CD4-positive, CD25-positive, alpha-beta regulatory T cell (primary cell): ENCODE results near the gene RTTN. TPM values are rescaled to one million over a fixed set of nuclear protein-coding genes. Genes with fewer than 3 reads are reported as not detected.

ENCODE experiments used
- ATAC-seq, 2 donors: fragments of 150-1000 bp; cut with Tn5 transposase; one replicate each; pipeline ENCODE4 v1.10.0; 2021; ENCODE audit warnings: low read depth in 2 of 2, moderate number of reproducible peaks in 2 of 2, moderate library complexity in 1 of 2
- DNase-seq, 3 donors: peaks; one replicate each; pipeline versions ENCODE4 v3.0.0 to v3.0.0-alpha.2; 2012 to 2022; ENCODE audit warnings: mixed read lengths in 1 of 3
- H3K27ac ChIP-seq: one replicate; pipeline ENCODE4 v1.7.0; 2013; ENCODE audit warnings: mild to moderate bottlenecking, low read length; ENCODE audit not compliant: insufficient read depth, poor library complexity, severe bottlenecking
- H3K27me3 ChIP-seq: one replicate; pipeline ENCODE4 v1.7.0; 2013; ENCODE audit warnings: low read length; ENCODE audit not compliant: control insufficient read depth, insufficient read depth
- H3K36me3 ChIP-seq: one replicate; pipeline ENCODE4 v1.7.0; 2013; ENCODE audit warnings: mild to moderate bottlenecking, low read length, moderate library complexity; ENCODE audit not compliant: control insufficient read depth, insufficient read depth
- H3K4me1 ChIP-seq: 2 replicates; pipeline ENCODE4 v1.7.0; 2013; ENCODE audit warnings: mild to moderate bottlenecking, low read length; ENCODE audit not compliant: insufficient read depth, control insufficient read depth, poor library complexity, severe bottlenecking
- H3K4me3 ChIP-seq: one replicate; pipeline ENCODE4 v1.7.0; 2013; ENCODE audit warnings: low read depth, mild to moderate bottlenecking, low read length, moderate library complexity
- H3K9me3 ChIP-seq, 2 experiments: 1 replicate in 1 of 2; 2 replicates in 1 of 2; pipeline ENCODE4 v1.7.0; 2013; ENCODE audit warnings: low read length in 2 of 2, mild to moderate bottlenecking in 1 of 2, moderate library complexity in 1 of 2; ENCODE audit not compliant: control insufficient read depth in 2 of 2
- H3K27ac Mint-ChIP-seq, 3 donors: one replicate each; pipeline ENCODE4 v1.8.0; 2020 to 2022; ENCODE audit warnings: mild to moderate bottlenecking in 3 of 3, mixed read lengths in 3 of 3, moderate library complexity in 2 of 3
- H3K27me3 Mint-ChIP-seq: one replicate; pipeline ENCODE4 v1.8.0; 2022; ENCODE audit warnings: mild to moderate bottlenecking, mixed read lengths
- H3K36me3 Mint-ChIP-seq: one replicate; pipeline ENCODE4 v1.8.0; 2020; ENCODE audit warnings: mixed read lengths
- H3K4me1 Mint-ChIP-seq, 4 donors: one replicate each; pipeline ENCODE4 v1.8.0; 2020 to 2022; ENCODE audit warnings: mixed read lengths in 4 of 4, mild to moderate bottlenecking in 1 of 4
- H3K4me3 Mint-ChIP-seq, 4 donors: one replicate each; pipeline ENCODE4 v1.8.0; 2020 to 2022; ENCODE audit warnings: mild to moderate bottlenecking in 4 of 4, mixed read lengths in 4 of 4, moderate library complexity in 3 of 4
- H3K9me3 Mint-ChIP-seq, 7 donors: one replicate each; pipeline ENCODE4 v1.8.0; 2020 to 2022; ENCODE audit warnings: mixed read lengths in 7 of 7, mild to moderate bottlenecking in 3 of 7, moderate library complexity in 2 of 7
- polyA plus RNA-seq, 4 donors: library from polyadenylated mRNA; unstranded; fragments of 300-500 nt; fragmentation: Illumina TruSeq; gene quantifications; one replicate each; pipeline ENCODE4 v1.2.3, GENCODE V29; 2021
- total RNA-seq: library from RNA; stranded (reverse); gene quantifications from one replicate; pipeline ENCODE4 v1.2.3, GENCODE V29; 2022

RTTN gene
- total and polyA plus RNA-seq, 5 donors from 2014 or later: 3.2 to 36.4 (median 4.8) TPM

DNA sequence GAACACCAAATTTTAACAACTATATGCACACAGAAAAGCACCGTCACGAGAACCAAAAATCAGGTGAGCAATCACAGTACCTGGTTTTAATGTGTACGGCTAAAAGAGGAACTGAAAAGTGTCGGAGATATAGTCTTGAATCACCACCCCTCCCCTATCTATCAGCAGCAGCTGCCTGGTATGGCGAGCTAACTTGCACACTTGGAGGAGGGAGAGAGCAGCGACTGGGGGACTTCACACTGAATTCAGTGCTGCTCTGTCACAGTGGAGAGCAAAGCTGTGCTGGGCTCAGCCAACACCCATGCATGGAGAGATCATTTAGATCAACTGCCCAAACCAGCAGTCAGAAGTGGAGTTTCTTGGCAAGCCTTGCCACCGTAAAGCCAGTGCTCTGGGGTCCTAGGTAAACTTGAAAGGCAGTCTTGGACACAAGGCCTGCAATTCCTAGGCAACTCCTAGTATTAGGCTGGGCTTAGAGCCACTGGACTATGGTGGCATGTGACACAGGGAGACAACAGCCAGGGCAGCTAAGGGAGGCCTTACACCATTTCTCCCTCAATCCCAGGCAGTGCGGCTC lies 168.6 kb downstream of the RTTN start:
- ATAC-seq: no peak
- Histone ChIP-seq H3K36me3 (peaks cover 18% of the 10 kb centered on the region), H3K9me3 (no peaks in the 10 kb centered on the region), H3K27me3 (no peaks in the 10 kb centered on the region), H3K4me1 (no peaks in the 10 kb centered on the region), H3K4me3 (no peak overlapping the region), H3K27ac (no peak overlapping the region)
- Mint-ChIP-seq H3K36me3 (peaks cover 70% of the 10 kb centered on the region), H3K4me3 (no peak overlapping the region), H3K27ac (peak overlapping the region in 1 of 3 donors; percentile 37), H3K4me1 (peaks cover 0 to 23% (median 5%) of the 10 kb centered on the region in 4 donors), H3K27me3 (no peaks in the 10 kb centered on the region), H3K9me3 (peaks cover 0 to 8% (median 0%) of the 10 kb centered on the region in 7 donors)
- no peak for DNase-seq

- Histone ChIP-seq H3K36me3 (peaks cover 18% of the 10 kb centered on the region), H3K4me1 (no peaks in the 10 kb centered on the region), H3K27me3 (no peaks in the 10 kb centered on the region), H3K9me3 (no peaks in the 10 kb centered on the region), H3K4me3 (no peak overlapping the region), H3K27ac (no peak overlapping the region)
- DNase-seq (no peak), ATAC-seq (no peak)
- Mint-ChIP-seq H3K27me3 (no peaks in the 10 kb centered on the region), H3K27ac (peak overlapping the region in 1 of 3 donors; percentile 37), H3K4me3 (no peak overlapping the region), H3K4me1 (peaks cover 0 to 23% (median 5%) of the 10 kb centered on the region in 4 donors), H3K9me3 (peaks cover 0 to 8% (median 0%) of the 10 kb centered on the region in 7 donors), H3K36me3 (peaks cover 73% of the 10 kb centered on the region)
Measured at GRCh38 chr18:70036168-70036567, 169.3 kb downstream of the RTTN start.

- ATAC-seq: no peak
- no peak for DNase-seq
- Mint-ChIP-seq H3K27ac (no peak overlapping the region), H3K4me1 (peaks cover 0 to 3% (median 0%) of the 10 kb centered on the region in 4 donors), H3K4me3 (no peak overlapping the region), H3K27me3 (no peaks in the 10 kb centered on the region), H3K9me3 (peaks cover 0 to 2% (median 0%) of the 10 kb centered on the region in 7 donors), H3K36me3 (peaks cover 62% of the 10 kb centered on the region)
- Histone ChIP-seq H3K27ac (no peak overlapping the region), H3K27me3 (no peaks in the 10 kb centered on the region), H3K4me3 (no peak overlapping the region), H3K36me3 (peaks cover 12% of the 10 kb centered on the region), H3K9me3 (no peaks in the 10 kb centered on the region), H3K4me1 (no peaks in the 10 kb centered on the region)
Measured at GRCh38 chr18:70031221-70031620, 174.3 kb downstream of the RTTN start.

- no peaks in the 10 kb centered on the region for H3K27me3 Mint-ChIP-seq
- H3K4me1 ChIP-seq: no peaks in the 10 kb centered on the region
- H3K36me3 ChIP-seq: peaks cover 11% of the 10 kb centered on the region
- peaks cover 63% of the 10 kb centered on the region for H3K36me3 Mint-ChIP-seq
- no peak for ATAC-seq
- H3K4me1 Mint-ChIP-seq: peaks cover 0 to 3% (median 0%) of the 10 kb centered on the region in 4 donors
- DNase-seq: no peak
- H3K4me3 Mint-ChIP-seq: no peak overlapping the region
- no peak overlapping the region for H3K4me3 ChIP-seq
- peaks cover 0 to 1% (median 0%) of the 10 kb centered on the region in 7 donors for H3K9me3 Mint-ChIP-seq
- H3K27ac ChIP-seq: no peak overlapping the region
- no peaks in the 10 kb centered on the region for H3K27me3 ChIP-seq
- H3K27ac Mint-ChIP-seq: no peak overlapping the region
- H3K9me3 ChIP-seq: no peaks in the 10 kb centered on the region
Measured at GRCh38 chr18:70030728-70031127, 174.8 kb downstream of the RTTN start.

- no peaks in the 10 kb centered on the region for H3K4me1 ChIP-seq
- Mint-ChIP-seq H3K27ac (no peak overlapping the region), H3K9me3 (peaks cover 0 to 1% (median 0%) of the 10 kb centered on the region in 7 donors), H3K36me3 (peaks cover 64% of the 10 kb centered on the region), H3K4me1 (peaks cover 0 to 3% (median 0%) of the 10 kb centered on the region in 4 donors), H3K27me3 (no peaks in the 10 kb centered on the region), H3K4me3 (no peak overlapping the region)
- H3K36me3 ChIP-seq: peaks cover 17% of the 10 kb centered on the region
- DNase-seq: no peak
- no peak overlapping the region for H3K27ac ChIP-seq
- no peak overlapping the region for H3K4me3 ChIP-seq
- ATAC-seq: no peak
- H3K9me3 ChIP-seq: no peaks in the 10 kb centered on the region
- no peaks in the 10 kb centered on the region for H3K27me3 ChIP-seq
Measured at GRCh38 chr18:70029163-70029562, 176.3 kb downstream of the RTTN start.

DNA sequence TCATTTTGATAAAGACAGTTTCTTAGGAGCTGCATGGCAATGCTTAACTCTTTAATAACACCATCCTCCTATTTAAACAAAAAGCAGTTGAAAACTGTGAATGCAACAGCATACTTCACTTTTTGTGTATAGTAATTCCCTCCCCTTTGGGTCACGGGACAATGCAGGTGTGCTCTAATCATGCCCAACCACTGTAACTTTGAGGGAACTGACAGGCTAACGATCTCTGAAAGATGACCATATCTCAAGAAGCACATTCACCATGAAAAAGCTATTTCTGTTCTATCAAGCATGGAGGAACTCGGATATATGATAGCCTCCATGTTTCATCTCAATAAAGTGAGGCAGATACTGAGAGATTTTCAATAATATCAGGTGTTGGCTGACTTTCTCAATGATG lies 176.8 kb downstream of the RTTN start:
- Mint-ChIP-seq H3K36me3 (peaks cover 65% of the 10 kb centered on the region), H3K27ac (no peak overlapping the region), H3K4me1 (peaks cover 0 to 3% (median 0%) of the 10 kb centered on the region in 4 donors), H3K4me3 (no peak overlapping the region), H3K9me3 (peaks cover 0 to 1% (median 0%) of the 10 kb centered on the region in 7 donors), H3K27me3 (no peaks in the 10 kb centered on the region)
- Histone ChIP-seq H3K4me1 (no peaks in the 10 kb centered on the region), H3K27ac (no peak overlapping the region), H3K4me3 (no peak overlapping the region), H3K27me3 (no peaks in the 10 kb centered on the region), H3K9me3 (no peaks in the 10 kb centered on the region), H3K36me3 (peaks cover 21% of the 10 kb centered on the region)
- ATAC-seq: no peak
- no peak for DNase-seq

DNA sequence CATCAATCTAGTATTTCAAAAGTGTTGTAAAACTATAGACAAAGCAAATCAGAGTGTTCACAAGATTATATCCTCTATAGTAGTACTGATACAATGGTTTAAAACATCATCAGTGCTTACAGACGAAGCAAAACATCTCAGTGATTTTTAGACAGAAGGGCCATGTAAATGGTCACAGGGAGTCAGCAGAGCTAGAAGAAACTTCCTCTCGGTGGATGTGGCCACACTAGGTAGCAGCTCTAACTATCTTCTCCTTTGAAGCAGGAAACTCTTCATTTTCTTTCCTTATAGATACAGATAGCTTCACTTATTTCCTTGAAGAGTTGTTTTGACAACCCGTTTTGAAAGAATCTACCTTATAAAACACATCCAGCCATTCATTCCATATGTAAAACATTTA lies 177.4 kb downstream of the RTTN start:
- H3K9me3 Mint-ChIP-seq: peaks cover 0 to 1% (median 0%) of the 10 kb centered on the region in 7 donors
- no peak overlapping the region for H3K4me3 Mint-ChIP-seq
- DNase-seq: no peak
- H3K27me3 ChIP-seq: no peaks in the 10 kb centered on the region
- H3K4me1 ChIP-seq: no peaks in the 10 kb centered on the region
- H3K27ac ChIP-seq: no peak overlapping the region
- no peak for ATAC-seq
- no peaks in the 10 kb centered on the region for H3K9me3 ChIP-seq
- H3K36me3 Mint-ChIP-seq: peaks cover 64% of the 10 kb centered on the region
- H3K4me3 ChIP-seq: no peak overlapping the region
- H3K4me1 Mint-ChIP-seq: peaks cover 0 to 3% (median under 1%) of the 10 kb centered on the region in 4 donors
- peaks cover 26% of the 10 kb centered on the region for H3K36me3 ChIP-seq
- H3K27me3 Mint-ChIP-seq: no peaks in the 10 kb centered on the region
- no peak overlapping the region for H3K27ac Mint-ChIP-seq

DNA sequence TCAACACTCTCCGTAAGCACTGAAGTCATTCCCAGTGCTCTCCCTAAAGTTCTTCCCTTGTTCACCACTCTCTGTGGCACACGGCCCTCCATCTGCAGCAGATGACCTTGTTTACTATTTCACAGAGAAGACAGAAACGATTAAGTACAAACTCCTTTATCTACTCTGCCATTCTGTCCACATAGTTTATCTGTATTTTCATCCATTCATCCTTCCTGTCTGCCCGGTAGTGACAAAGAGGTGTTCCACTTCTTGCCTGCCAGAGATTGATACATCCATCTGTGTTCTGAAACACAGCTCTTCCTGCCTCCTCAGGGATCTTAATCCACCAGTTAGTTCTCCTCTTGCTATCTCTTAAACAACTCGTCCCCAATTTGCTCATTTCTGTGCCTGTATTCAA lies 179.9 kb downstream of the RTTN start:
- Histone ChIP-seq H3K27ac (no peak overlapping the region), H3K36me3 (peaks cover 48% of the 10 kb centered on the region), H3K9me3 (no peaks in the 10 kb centered on the region), H3K4me1 (no peaks in the 10 kb centered on the region), H3K4me3 (no peak overlapping the region), H3K27me3 (no peaks in the 10 kb centered on the region)
- Mint-ChIP-seq H3K27me3 (no peaks in the 10 kb centered on the region), H3K36me3 (peaks cover 63% of the 10 kb centered on the region), H3K27ac (no peak overlapping the region), H3K4me1 (peaks cover 0 to 3% (median 1%) of the 10 kb centered on the region in 4 donors), H3K4me3 (no peak overlapping the region), H3K9me3 (peaks cover 0 to 1% (median 0%) of the 10 kb centered on the region in 7 donors)
- DNase-seq (no peak), ATAC-seq (no peak)
